Lung (tissue), 12 donors: ENCODE data around the gene NETO2. TPM values are rescaled to one million over a fixed set of nuclear protein-coding genes. Genes with fewer than 3 reads are reported as not detected.

Experiments used
- ATAC-seq: fragments of 200-7000 bp; cut with Tn5 transposase; one replicate; pipeline ENCODE4 v1.9.1; 2020; ENCODE audit warnings: moderate number of reproducible peaks; ENCODE audit not compliant: insufficient read depth, low FRiP score
- DNase-seq, 3 donors: peaks; one replicate each; pipeline ENCODE4 v3.0.0-alpha.2; 2013 to 2017
- H3K27ac ChIP-seq, 2 donors: one replicate each; pipeline ENCODE4 v1.5.1; 2013; ENCODE audit warnings: mild to moderate bottlenecking in 2 of 2, moderate library complexity in 2 of 2, control low read depth in 1 of 2, inconsistent platforms in 1 of 2, low read depth in 1 of 2, low read length in 1 of 2
- H3K27me3 ChIP-seq, 3 donors: one replicate each; pipeline ENCODE4 v1.5.1; 2013; ENCODE audit warnings: low read length in 2 of 3; ENCODE audit not compliant: control insufficient read depth in 3 of 3, insufficient read depth in 3 of 3
- H3K36me3 ChIP-seq, 4 donors: one replicate each; pipeline ENCODE4 v1.5.1; 2013; ENCODE audit warnings: low read length in 4 of 4, mild to moderate bottlenecking in 1 of 4, moderate library complexity in 1 of 4; ENCODE audit not compliant: control insufficient read depth in 4 of 4, insufficient read depth in 4 of 4
- H3K4me1 ChIP-seq, 5 donors: one replicate each; pipeline ENCODE4 v1.5.1; 2013; ENCODE audit warnings: low read length in 5 of 5, mild to moderate bottlenecking in 2 of 5, moderate library complexity in 1 of 5; ENCODE audit not compliant: control insufficient read depth in 5 of 5, insufficient read depth in 5 of 5
- H3K4me3 ChIP-seq: one replicate; pipeline ENCODE4 v1.5.1; 2013; ENCODE audit warnings: mild to moderate bottlenecking, control low read depth, moderate library complexity
- H3K9ac ChIP-seq, 2 donors: one replicate each; pipeline ENCODE4 v1.5.1; 2013; ENCODE audit warnings: low read length in 2 of 2, control low read depth in 1 of 2; ENCODE audit not compliant: insufficient read depth in 1 of 2
- H3K9me3 ChIP-seq, 4 donors: one replicate each; pipeline ENCODE4 v1.5.1; 2013; ENCODE audit warnings: low read length in 3 of 4, mild to moderate bottlenecking in 1 of 4, moderate library complexity in 1 of 4; ENCODE audit not compliant: control insufficient read depth in 4 of 4, insufficient read depth in 3 of 4
- CTCF ChIP-seq: IDR thresholded peaks from 2 replicates; pipeline ENCODE4 v1.5.1; 2012; ENCODE audit warnings: mild to moderate bottlenecking; ENCODE audit errors: control extremely low read depth, extremely low read depth
- WGBS, 2 donors: extraction: QIAGEN DNeasy Blood & Tissue Kit; methylation state at CpG; one replicate each; pipeline ENCODE4 v1.1.7; 2013; 5-methylcytosine and 5-hydroxymethylcytosine counted together
- polyA plus RNA-seq, 2 donors: library from polyadenylated mRNA; stranded (reverse); fragments of 200-250 nt; gene quantifications; one replicate each; pipeline ENCODE4 v1.2.1, GENCODE V29; 2013
- total RNA-seq, 2 donors: library from RNA; depleted of rRNA in 1 of 2; stranded (reverse); fragments of >200 nt in 1 of 2; gene quantifications; one replicate each; pipeline ENCODE4 v1.2.1, GENCODE V29; 2014 to 2021
- donor health status: control.
- donor health status: control.
- donor health status: Bipolar disorder and iron deficiency.
- donor health status: healthy.
- donor health status: DM: yes; HTN: yes; CAD: no.

The NETO2 gene
- total and polyA plus RNA-seq, 4 donors = 2.7 to 16.6 (median 9.7) TPM

- 85 to 87% methylated on average over 7 of the region's 7 CpGs for WGBS, 2 donors
- no peaks in the 10 kb centered on the region for H3K36me3 ChIP-seq
- TF ChIP-seq CTCF = no peak
Measured at GRCh38 chr16:47129755-47130435, 13.8 kb downstream of the NETO2 start.

DNA sequence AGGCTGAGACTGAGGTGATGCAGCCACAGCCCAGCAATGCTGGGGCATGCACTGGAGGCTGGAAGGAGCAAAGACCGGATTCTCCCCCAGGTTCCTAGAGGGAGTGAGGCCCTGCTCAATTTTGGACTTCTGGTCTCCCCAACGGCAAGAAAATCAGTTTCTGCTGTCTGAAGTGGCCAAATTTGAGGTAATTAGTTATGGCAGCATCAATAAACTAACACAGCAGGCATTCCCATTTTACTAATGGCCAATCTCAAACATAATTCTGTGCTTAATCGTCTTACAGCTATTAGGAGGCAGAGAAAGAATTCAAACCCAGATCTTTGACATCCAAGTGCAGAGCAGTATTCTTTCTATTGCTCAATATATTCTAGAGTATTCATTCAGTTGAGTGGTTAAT is 16.2 kb downstream of the NETO2 start:
- ATAC-seq = no peak

More at GRCh38 chr16:47129755-47130435, 13.8 kb downstream of the NETO2 start:
- Histone ChIP-seq H3K4me1 (peaks cover 0 to 2% (median 0%) of the 10 kb centered on the region in 5 donors), H3K27me3 (no peaks in the 10 kb centered on the region), H3K9ac (no peak overlapping the region), H3K27ac (no peak overlapping the region), H3K4me3 (no peak overlapping the region), H3K9me3 (no peaks in the 10 kb centered on the region)
- DNase-seq (no peak), ATAC-seq (no peak)

GRCh38 chr16:47125757-47126156 is 18.0 kb downstream of the NETO2 start:
- 91 to 96% methylated on average over 4 of the region's 4 CpGs for WGBS, 2 donors
- Histone ChIP-seq H3K27me3 (no peaks in the 10 kb centered on the region), H3K4me3 (no peak overlapping the region), H3K36me3 (no peaks in the 10 kb centered on the region), H3K9ac (no peak overlapping the region), H3K9me3 (no peaks in the 10 kb centered on the region), H3K4me1 (peaks cover 0 to 2% (median 0%) of the 10 kb centered on the region in 5 donors), H3K27ac (no peak overlapping the region)
- TF ChIP-seq CTCF = no peak
- no peak for ATAC-seq
- no peak for DNase-seq

More for the DNA sequence above, 16.2 kb downstream of the NETO2 start:
- TF ChIP-seq CTCF = no peak
- H3K9me3 ChIP-seq = no peaks in the 10 kb centered on the region
- H3K4me1 ChIP-seq = peaks cover 0 to 2% (median 0%) of the 10 kb centered on the region in 5 donors
- H3K27ac ChIP-seq = no peak overlapping the region
- no peak for DNase-seq
- H3K27me3 ChIP-seq = no peaks in the 10 kb centered on the region
- H3K36me3 ChIP-seq = no peaks in the 10 kb centered on the region
- H3K4me3 ChIP-seq = no peak overlapping the region
- no peak overlapping the region for H3K9ac ChIP-seq
- 92 to 94% methylated on average over 3 of the region's 3 CpGs for WGBS, 2 donors

DNA sequence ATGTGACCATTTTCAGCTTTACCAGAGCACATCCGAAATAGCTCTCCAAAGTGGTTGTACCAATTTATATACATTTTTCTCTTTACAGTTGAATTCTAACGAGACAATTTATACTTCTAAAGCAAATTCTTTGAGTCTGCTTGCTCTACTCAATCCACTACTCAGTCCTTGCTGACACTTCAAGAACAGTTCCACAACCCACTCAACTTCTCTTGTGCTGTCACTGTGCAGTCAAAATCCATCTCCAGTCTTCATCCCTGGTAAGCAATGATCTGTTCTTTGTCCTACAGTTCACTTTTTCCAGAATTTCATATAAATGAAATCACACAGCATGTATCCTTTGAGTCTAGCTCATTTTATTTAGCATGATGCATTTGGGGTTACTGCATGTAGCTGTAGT is 30.6 kb downstream of the NETO2 start:
- no peak overlapping the region for H3K9ac ChIP-seq
- H3K4me3 ChIP-seq = no peak overlapping the region
- WGBS, 2 donors = 81 to 92% methylated on average over 2 of the region's 2 CpGs
- no peak for DNase-seq
- no peak overlapping the region for H3K27ac ChIP-seq
- no peaks in the 10 kb centered on the region for H3K4me1 ChIP-seq
- no peaks in the 10 kb centered on the region for H3K27me3 ChIP-seq
- ATAC-seq = no peak
- no peaks in the 10 kb centered on the region for H3K9me3 ChIP-seq
- no peak for TF ChIP-seq CTCF
- H3K36me3 ChIP-seq = no peaks in the 10 kb centered on the region
